Raji (cell line): ENCODE data around the gene HNRNPH3.

Experiments
- POLR2A ChIP-seq: IDR thresholded peaks from 2 replicates; pipeline ENCODE4 v1.6.1; 2011; ENCODE audit warnings: low read depth, low read length, control low read depth; ENCODE audit not compliant: insufficient read depth

Gene HNRNPH3, protein sequence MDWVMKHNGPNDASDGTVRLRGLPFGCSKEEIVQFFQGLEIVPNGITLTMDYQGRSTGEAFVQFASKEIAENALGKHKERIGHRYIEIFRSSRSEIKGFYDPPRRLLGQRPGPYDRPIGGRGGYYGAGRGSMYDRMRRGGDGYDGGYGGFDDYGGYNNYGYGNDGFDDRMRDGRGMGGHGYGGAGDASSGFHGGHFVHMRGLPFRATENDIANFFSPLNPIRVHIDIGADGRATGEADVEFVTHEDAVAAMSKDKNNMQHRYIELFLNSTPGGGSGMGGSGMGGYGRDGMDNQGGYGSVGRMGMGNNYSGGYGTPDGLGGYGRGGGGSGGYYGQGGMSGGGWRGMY

DNA sequence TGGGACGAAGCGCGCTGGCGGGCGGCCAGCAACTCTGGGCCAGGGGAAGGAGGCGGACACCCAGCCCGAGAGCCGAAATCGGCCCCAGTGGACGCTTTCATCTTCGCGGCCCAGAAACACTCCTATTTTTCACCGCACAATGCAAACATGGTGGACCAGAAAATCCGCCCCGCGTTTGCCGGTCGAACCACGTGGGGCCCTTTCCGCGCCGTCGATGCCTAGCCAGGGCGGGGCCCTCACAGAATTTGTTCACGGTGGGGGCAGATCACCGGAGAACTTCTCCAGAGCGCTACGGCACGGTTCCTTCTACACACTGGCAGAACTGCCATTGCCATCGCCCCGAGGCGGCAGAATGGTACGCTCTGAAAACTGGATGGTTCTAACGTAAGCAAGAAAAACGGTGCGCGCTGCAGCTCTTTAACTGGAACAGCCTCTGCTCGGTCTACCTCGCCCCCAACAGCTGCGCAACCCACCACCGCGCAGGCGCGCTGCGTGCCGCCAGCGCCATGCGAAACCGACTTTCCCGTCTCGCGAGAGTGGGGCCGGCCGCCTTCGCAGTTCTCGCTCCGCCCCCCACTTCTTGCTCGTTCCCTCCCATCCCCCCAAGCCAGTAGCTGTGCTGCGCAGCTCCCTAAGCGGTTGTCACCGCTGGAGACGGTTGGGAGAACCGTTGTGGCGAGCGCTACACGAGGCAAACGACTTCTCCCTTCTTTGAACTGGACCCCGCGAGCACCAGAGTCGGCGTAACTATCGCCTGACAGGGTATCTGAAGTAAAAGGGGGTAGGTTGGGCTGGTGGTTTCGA is at the start of gene HNRNPH3:
HNRNPH3 (plus strand) TSS at position 610 of the 804 bp plus-strand sequence. CDS start 5,158 bp downstream, outside the sequence.
- TF ChIP-seq POLR2A, result peak; percentile 99

DNA sequence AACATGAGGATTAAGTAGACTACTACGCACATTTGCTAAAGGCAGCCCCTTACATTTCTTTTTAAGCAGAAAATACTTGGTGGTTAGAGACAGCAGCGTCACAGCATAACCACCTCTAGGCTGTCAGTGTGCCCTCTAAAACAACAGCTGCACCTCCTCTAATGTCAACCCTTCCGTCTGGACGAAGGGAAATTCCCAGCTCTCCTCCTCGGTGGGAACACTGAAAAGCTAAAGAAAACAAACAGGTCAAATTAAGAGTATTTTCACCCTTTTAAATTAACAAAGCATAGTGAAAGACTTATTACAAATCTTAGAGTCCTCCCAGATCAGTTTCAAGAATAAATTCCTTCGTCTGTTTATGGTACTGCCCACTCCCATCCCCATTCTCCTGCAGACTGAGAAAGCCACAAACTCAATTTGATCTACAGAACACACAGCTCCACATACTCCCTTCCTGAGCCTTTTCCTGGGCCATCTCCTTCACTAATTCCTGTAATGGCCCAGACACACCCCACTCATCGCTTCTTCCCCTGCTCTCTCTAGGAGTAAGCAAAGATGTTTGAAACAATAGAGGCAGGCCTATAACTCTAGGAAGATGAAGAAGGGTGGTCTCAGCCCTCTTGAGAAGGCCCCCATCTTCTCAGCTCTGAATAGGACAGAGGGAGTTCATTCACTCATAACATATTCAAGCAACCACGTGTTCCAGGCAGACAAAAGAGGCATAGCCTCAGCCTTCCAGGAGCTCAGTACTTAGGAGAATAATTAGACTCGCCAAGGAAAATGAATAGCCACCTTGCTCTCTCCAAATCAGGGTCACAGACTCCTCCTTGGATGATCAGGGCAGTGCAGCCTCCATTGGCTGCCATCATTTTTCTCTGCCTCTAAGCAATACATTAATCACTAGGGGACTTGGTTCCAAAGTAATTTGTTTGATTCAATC is 47.5 kb upstream of the HNRNPH3 start:
- TF ChIP-seq POLR2A, result no peak

DNA sequence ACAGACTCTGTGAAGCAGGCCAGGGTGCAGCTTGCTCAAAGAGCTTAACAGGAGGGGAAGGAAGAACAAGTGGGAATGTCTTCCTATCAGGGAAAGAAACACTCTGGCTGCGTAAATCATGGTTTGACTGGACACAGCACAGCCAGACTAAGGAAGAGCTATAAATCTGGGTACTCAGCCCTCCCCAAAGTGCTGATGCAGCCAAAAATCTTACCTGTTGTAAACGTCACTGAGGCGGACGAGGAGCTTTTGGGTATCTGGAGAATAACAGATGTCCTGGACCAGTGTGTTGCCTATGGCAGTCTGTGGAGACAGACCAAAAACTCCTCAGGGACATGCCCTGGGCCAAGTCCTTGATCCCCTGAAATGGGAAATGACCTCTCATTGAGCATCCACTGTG is 43.1 kb upstream of the HNRNPH3 start:
- no peak for TF ChIP-seq POLR2A

DNA sequence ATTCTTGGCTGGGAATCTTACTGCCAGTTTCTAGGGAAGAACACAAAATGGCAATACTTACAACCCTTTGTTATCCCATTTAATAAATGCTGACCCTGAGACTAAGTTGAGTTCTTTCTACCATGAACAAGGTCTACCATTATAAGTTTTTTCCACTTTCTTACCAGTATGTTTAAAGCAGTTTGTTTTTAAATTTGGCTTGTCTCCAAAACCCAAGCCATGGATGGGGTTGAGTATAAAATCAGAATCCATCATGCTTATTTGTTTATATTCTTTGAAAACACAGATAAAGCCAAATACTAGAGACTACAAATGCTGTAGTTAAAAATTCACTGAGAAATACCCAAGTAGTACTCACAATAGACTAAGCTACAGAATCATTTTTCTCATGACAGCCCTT is 41.1 kb upstream of the HNRNPH3 start:
- TF ChIP-seq POLR2A, result no peak

DNA sequence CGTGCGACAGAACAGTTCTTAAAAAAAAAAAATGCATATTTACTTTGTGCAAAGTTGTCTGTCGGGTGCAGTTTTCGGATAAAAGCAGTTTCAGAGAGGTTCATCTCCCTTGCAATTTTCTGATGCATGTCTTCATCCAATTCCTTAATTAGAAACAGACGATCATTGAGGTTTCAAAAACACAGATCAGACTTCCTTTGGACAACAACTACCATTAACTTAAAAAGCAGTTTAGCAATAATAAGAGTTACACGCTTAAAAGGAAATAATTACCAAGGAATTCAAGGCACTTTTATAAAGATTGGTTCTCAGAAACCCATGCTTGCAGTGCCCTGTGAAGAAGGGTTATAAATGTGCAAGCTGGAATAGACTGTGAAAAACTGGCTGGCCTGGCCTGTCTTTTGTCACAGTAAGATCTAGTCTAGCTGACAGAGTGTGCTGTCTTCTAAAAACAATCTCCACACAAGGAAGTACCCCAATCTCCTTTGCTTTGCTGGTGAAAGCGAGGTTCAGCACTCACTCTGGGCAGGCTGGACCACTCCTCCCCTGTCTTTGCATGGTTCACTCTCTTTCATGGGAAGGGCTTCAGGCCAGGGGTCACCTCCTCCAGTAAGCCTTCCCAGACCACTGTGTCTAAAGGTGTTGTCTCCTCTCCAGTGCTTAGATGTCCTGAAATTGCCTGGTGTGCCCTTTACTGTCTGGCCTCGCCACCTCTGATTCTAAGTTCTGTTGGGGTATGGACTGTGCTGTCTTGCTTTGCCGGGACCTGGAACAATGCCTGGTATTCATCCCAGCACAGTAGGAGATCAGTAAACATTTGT is 34.8 kb upstream of the HNRNPH3 start:
- no peak for TF ChIP-seq POLR2A

DNA sequence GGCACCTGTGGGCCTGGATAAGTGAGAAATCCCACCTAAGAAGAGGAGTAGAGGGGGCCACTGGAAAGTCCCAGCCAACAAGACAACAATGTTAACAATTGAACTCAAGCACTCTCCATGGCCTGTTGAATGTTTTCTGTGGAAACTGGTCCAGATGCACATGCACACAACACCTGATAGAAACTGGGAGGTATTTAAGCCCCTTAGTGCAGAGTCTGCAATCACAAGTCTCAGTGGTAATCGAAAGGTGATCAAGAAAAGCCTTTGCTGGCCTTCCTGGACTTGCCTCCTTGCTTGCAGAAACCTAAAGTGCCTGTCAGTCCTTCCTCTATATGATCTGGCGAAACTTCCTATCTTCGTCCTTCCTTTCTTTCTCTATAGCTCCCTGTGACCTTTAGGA is 30.6 kb upstream of the HNRNPH3 start:
- TF ChIP-seq POLR2A, result no peak

DNA sequence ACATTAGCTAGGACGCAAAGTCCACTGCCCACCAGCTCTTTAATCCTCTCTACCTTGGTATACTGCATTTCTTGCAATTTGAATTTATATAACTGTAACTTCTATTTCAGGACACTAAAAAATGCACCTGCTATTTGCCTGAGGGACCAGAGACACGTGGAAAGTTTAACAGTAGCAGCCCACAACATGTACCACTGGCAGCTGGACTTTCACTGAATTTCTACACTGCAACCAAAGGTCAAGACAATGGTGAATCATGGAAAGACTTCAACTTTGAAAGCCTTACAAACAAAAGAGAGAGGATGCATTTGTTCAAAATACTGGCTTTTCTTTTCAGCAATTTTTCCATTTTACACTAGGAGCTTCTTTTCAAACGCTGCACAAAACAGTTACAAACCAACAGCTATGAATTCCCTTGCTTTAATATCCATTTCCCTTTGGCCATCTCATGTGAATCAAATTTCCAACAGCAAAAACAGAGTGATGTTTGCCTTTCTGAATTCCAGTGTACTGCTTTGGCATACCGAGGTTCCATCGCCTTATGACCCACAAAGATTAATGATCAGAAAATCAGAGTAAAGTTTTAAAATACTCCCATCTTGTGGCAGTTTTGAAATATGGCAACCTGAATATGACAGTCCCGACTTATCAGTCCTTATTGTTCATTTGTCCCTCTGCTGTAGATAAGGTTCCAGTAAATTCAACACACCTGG is 29.9 kb upstream of the HNRNPH3 start:
- TF ChIP-seq POLR2A, result no peak

DNA sequence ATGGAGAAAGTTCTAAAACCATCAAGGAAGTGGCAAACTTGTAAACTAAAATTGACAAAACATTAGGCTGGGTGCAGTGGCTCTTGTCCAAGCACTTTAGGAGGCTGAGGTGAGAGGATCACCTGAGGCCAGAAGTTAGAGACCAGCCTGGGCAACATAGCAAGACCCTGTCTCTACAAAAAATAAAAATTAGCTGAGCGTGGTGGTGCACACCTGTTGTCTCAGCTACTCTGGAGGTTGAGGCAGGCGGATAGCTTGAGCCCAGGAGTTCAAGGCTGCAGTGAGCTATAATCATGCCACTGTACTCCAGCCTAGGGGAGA is 29.4 kb upstream of the HNRNPH3 start:
- no peak for TF ChIP-seq POLR2A

DNA sequence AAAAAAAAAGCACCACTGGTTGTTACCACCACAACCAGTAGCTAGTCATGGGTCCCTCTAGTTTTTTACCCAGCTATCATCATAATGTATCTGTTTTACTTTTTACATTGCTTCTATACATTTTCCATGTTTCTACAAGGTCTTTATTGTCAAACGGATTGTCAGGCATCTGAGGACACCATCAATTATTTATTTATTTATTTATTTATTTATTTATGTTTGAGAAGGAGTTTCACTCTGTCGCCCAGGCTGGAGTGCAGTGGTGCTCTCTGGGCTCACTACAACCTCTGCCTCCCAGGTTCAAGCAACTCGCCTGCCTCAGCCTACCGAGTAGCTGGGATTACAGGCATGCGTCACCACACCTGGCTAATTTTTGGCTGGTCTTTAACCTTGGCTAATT is 29.0 kb upstream of the HNRNPH3 start:
- no peak for TF ChIP-seq POLR2A

DNA sequence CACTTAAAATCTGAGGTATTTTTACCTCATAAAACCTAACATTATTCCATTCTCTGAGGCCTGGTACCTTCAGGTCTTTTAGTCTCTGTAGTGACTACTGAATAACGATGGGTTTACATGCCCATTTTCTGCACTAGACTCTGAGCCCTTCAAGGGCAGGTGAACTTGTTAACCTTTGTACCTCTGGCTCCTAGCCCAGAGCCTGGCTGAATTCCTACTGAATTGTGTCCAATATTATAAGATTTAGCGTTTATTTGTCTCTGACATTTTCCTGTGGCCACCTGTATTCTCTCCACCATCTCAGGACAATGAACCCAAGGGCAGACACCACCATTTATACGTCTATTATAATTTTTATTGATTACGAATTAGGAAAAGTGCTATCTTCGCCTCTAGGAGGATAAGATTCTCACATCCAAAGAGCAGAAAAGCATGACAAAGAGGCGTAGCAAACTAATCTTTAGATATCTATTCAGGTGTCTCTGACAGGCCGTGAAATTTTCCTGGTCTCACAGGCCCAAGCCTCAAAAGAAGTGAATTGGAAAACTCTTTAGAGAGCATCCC is 27.9 kb upstream of the HNRNPH3 start:
- TF ChIP-seq POLR2A, result no peak

DNA sequence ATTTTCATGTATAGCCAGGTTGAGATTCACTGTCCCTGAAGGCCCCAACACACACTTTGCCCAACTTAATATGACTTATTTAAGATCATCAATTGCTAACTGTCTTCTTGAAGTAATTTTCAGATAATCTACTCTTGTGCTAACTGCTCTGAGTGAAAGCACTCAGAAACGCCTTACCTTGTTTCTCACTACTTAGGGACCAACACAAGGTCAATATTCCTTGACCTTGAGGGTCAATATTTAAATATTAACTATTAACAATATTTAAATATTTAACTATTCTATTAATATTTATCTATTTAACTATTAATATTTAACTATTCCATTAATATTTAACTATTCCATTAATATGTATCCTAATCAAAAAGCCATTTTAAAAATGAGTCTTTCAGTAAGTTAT is 26.0 kb upstream of the HNRNPH3 start:
- no peak for TF ChIP-seq POLR2A

DNA sequence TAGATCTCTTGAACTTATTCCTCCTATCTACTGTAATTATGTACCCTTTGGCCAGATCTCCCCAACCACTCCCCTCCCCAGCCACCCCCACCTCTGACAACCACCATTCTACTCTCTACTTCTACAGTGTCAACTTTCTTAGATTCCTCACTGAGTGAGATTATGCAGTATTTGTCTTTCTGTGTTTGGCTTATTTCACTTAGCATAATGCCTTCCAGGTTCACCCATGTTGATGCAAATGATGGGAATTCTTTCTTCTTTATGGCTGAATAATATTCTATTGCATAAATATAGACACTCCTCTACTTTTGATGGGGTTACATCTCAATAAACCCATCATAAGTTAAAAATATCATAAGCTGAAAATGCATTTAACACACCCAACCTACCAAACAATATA is 21.3 kb upstream of the HNRNPH3 start:
- TF ChIP-seq POLR2A, result no peak

DNA sequence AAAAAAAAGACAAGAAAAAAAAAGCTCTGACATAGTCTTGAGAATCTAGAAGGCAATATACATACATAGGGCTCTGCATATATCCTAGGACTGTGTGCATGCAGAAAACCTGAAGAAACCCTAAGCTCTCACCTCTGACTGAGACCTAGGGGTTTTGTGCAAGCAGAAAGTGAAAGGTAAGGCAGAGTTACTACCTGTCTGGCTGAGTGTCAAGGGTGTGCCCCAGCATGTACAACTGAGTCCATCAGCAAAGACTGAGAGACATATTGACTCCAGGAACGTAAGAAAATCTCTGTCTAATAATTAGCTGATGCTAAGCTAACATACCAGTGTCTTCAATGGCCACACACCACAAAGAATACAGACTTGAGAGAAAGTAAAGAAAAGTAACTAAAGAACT is 16.3 kb upstream of the HNRNPH3 start:
- TF ChIP-seq POLR2A, result no peak

DNA sequence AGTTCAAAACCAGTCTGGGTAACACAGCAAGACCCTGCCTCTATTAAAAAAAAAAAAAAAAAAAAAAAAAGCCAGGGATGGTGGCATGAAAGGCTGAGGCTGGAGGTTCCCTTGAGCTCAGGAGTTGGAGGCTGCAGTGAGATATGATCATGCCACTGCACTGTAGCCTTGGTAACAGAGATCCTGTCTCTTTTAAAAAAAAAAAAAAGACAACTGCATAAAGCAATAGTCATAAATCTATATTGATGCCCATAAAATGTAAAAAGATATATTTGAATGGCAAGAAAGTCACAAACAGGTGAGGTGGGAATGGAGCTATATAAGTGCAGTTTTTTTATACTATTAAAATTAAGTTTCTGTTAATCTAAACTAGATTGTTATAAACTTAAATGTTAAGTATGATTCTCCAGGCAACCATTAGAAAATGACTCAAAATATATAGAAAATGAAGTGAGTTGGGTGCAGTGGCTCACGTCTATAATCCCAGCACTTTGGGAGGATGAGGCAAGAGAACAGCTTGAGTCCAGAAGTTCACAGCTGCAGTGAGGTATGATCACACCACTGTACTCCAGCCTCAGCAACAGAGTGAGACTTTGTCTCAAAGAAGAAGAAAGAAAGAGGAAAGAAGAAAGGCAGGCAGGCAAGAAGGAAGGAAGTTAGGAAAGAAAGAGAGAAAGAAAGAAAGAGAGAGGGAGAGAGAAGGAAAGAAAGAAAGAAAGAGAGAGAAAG is 13.4 kb upstream of the HNRNPH3 start:
- TF ChIP-seq POLR2A, result no peak
